Sigmoid colon (tissue), 7 donors: ENCODE measurements around the gene GALR3. TPM values are rescaled to one million over a fixed set of nuclear protein-coding genes. Genes with fewer than 3 reads are reported as not detected.

ENCODE experiments used
- DNase-seq: peaks from one replicate; pipeline ENCODE4 v3.0.0-alpha.2; 2019
- H3K27ac ChIP-seq, 4 donors: fragments of 200-600 bp; sonication (generic); one replicate each; pipeline ENCODE4 v1.5.1; 2016 to 2019; ENCODE audit warnings: mild to moderate bottlenecking in 1 of 4
- H3K27me3 ChIP-seq, 3 donors: fragments of 200-600 bp; sonication (generic); one replicate each; pipeline ENCODE4 v1.5.1; 2019; ENCODE audit warnings: mild to moderate bottlenecking in 1 of 3
- H3K36me3 ChIP-seq, 4 donors: fragments of 200-600 bp; sonication (generic); one replicate each; pipeline ENCODE4 v1.5.1; 2016 to 2019
- H3K4me1 ChIP-seq, 4 donors: fragments of 200-600 bp; sonication (generic); one replicate each; pipeline ENCODE4 v1.5.1; 2017 to 2019
- H3K4me3 ChIP-seq, 4 donors: fragments of 200-600 bp; sonication (generic); one replicate each; pipeline ENCODE4 v1.5.1; 2017 to 2019; ENCODE audit warnings: mild to moderate bottlenecking in 2 of 4, moderate library complexity in 1 of 4
- H3K9me3 ChIP-seq, 4 donors: fragments of 200-600 bp in 3 of 4; sonication (generic) in 3 of 4; one replicate each; pipeline versions ENCODE4 v1.5.1 to v1.6.1; 2013 to 2019
- EP300 ChIP-seq, 4 donors: sonication (generic); formaldehyde crosslinking; IDR thresholded peaks; one replicate each; pipeline ENCODE4 v1.6.1; 2017; ENCODE audit warnings: antibody characterized with exemption in 4 of 4
- POLR2A ChIP-seq, 2 donors: fragments of 450-650 bp; IDR thresholded peaks; one replicate each; pipeline ENCODE4 v1.6.1; 2016; ENCODE audit warnings: antibody characterized with exemption in 2 of 2, mild to moderate bottlenecking in 2 of 2, moderate library complexity in 2 of 2
- POLR2AphosphoS5 ChIP-seq, 4 donors: sonication (generic); formaldehyde crosslinking; IDR thresholded peaks; one replicate each; pipeline ENCODE4 v1.6.1; 2017; ENCODE audit warnings: antibody characterized with exemption in 4 of 4
- WGBS, 2 donors: extraction: QIAGEN DNeasy Blood & Tissue Kit; methylation state at CpG; one replicate each; pipeline ENCODE4 v1.1.7; 2013; 5-methylcytosine and 5-hydroxymethylcytosine counted together
- intact Hi-C: fragments of 100-400 bp; cut with DNase I; formaldehyde crosslinking; loops from one replicate; pipeline ENCODE4 v1.15.1; 2023
- polyA plus RNA-seq, 3 donors: library from polyadenylated mRNA; stranded (reverse); fragments of 200-250 nt; gene quantifications; one replicate each; pipeline ENCODE4 v1.2.3, GENCODE V29; 2013
- total RNA-seq, 4 donors: library from RNA; depleted of rRNA; stranded (reverse); fragments of >200 nt; gene quantifications; one replicate each; pipeline ENCODE4 v1.1.0, GENCODE V29; 2016
- TF ChIP-seq, protein P1 (sequence below), 4 experiments: fragments of 450-650 bp in 3 of 4; fragments of 200-600 bp in 1 of 4; IDR thresholded peaks; one replicate each; pipeline ENCODE4 v1.5.1; 2016 to 2019; ENCODE audit warnings: antibody characterized with exemption in 4 of 4, mild to moderate bottlenecking in 3 of 4, moderate library complexity in 2 of 4
- donor health status: healthy with polysubstance abuse.
- donor health status: Bipolar disorder and iron deficiency.
- donor health status: healthy.

Gene GALR3, protein sequence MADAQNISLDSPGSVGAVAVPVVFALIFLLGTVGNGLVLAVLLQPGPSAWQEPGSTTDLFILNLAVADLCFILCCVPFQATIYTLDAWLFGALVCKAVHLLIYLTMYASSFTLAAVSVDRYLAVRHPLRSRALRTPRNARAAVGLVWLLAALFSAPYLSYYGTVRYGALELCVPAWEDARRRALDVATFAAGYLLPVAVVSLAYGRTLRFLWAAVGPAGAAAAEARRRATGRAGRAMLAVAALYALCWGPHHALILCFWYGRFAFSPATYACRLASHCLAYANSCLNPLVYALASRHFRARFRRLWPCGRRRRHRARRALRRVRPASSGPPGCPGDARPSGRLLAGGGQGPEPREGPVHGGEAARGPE
- total RNA-seq (not detected), polyA plus RNA-seq (not detected)

DNA sequence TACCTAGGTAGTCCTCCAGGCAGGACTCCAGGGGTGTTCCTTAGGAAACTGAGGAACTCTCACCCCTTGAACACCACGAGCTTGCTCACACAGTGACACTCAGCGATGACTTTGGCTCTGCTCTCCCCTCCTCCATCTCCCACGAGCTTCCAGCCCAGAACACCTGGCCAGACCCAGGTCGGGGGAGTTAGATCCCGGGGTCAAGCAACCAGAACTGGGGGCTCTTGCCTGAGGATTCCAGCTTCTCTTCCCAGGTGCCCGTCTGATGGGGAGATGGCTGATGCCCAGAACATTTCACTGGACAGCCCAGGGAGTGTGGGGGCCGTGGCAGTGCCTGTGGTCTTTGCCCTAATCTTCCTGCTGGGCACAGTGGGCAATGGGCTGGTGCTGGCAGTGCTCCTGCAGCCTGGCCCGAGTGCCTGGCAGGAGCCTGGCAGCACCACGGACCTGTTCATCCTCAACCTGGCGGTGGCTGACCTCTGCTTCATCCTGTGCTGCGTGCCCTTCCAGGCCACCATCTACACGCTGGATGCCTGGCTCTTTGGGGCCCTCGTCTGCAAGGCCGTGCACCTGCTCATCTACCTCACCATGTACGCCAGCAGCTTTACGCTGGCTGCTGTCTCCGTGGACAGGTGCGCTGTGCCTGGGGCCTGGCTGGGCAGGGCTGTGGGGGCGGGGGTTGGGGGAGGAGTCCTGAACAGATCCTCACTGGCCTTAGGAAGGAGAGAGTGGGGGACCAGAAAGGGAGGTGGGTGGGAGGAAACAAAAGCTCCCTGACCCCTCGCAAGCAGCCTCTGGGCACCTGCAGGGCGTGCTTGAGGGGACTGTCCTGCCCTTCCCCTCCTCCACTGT is at the start of gene GALR3:
Gene GALR3 (plus strand): TSS at position 249 of the 852 bp plus-strand sequence. CDS start 25 bp downstream, at position 274.
- H3K27me3 ChIP-seq = peaks cover 0 to 52% (median 27%) of the 10 kb centered on the region in 3 donors
- 41 to 77% methylated on average over 21 of the region's 21 CpGs for WGBS, 2 donors

DNA sequence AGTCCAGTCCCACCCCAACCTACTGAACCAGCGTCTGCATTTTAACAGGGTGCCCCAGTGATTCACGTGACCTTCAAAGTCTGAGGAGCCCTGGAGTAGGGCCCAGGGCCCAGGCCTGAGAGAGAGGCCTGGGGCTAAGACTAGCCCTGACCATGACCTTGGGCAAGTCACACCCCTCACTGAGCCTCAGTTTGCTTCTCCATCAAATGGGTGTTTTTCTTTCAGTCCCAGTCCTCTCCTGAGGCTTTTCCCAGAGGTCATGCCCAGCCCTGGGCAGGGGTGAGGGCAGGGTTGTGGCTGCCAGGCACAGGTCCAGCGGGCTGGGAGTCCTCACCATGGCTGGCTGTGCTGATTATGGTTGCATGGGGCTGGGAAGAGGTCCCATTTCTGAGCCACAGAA is 48.5 kb upstream of the GALR3 start:
- H3K9me3 ChIP-seq = no peaks in the 10 kb centered on the region

More for the DNA sequence above, at the start of gene GALR3:
- intact Hi-C loops = no loop called here
- no peak for DNase-seq
- H3K4me3 ChIP-seq = no peak within 1 kb of the TSS
- peaks cover 0 to 34% (median 27%) of the 10 kb centered on the region in 4 donors for H3K4me1 ChIP-seq
- no peaks in the 10 kb centered on the region for H3K9me3 ChIP-seq
- H3K36me3 ChIP-seq = no peaks in the 10 kb centered on the region
- TF ChIP-seq POLR2AphosphoS5 (IDR thresholded peaks at IDR 0.05) (no peak), POLR2A (IDR thresholded peaks at IDR 0.05) (no peak), EP300 (IDR thresholded peaks at IDR 0.05) (no peak)
- TF ChIP-seq, protein P1, sequence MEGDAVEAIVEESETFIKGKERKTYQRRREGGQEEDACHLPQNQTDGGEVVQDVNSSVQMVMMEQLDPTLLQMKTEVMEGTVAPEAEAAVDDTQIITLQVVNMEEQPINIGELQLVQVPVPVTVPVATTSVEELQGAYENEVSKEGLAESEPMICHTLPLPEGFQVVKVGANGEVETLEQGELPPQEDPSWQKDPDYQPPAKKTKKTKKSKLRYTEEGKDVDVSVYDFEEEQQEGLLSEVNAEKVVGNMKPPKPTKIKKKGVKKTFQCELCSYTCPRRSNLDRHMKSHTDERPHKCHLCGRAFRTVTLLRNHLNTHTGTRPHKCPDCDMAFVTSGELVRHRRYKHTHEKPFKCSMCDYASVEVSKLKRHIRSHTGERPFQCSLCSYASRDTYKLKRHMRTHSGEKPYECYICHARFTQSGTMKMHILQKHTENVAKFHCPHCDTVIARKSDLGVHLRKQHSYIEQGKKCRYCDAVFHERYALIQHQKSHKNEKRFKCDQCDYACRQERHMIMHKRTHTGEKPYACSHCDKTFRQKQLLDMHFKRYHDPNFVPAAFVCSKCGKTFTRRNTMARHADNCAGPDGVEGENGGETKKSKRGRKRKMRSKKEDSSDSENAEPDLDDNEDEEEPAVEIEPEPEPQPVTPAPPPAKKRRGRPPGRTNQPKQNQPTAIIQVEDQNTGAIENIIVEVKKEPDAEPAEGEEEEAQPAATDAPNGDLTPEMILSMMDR (IDR thresholded peaks at IDR 0.05) = no peak
- H3K27ac ChIP-seq = no peak within 1 kb of the TSS

DNA sequence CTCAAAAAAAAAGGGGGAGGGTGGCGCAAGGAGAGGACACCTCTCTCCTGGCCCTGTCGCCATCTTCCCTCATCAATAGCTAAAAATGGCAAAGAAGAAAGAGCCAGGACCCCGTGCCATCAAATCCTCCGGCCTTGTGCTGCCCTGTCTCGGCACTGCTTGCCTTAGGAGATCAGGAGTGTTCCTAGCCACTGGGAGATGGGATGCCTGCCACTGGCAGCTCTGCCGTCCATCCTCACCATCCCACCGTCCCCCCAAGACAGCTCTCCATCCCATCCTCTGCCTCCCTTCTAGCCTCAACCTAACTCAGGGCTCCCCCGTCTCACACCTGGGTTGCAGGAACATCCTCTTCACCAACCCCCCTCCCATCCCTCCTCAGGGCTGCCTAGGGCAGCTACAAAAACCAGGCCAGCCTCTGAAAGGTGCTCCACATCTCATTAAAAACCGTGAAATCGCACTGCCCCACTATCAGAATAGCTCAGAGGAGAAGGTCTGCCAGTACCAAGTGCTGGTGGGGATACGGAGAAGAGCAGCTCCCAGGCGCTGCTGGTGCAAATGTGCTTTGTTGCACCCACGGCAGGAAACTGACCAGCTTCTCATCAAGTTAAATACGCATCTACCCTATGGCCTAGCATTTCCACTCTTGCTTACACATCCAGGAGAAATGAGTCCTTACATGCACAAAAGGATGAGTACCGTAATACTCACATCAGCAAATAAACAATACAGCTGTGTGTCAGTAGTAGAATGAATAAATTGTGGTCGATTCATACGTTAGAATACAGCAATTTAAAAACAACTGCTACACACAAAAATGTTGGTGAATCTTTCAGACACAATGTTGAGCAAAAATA is 47.2 kb upstream of the GALR3 start:
- peak in 1 of 4 donors; percentile 13 for TF ChIP-seq POLR2AphosphoS5 (IDR thresholded peaks at IDR 0.05)
- TF ChIP-seq, protein P1 (IDR thresholded peaks at IDR 0.05) = no peak
- Histone ChIP-seq H3K27me3 (no peaks in the 10 kb centered on the region), H3K4me3 (no peak overlapping the region), H3K36me3 (peaks cover 13 to 35% (median 22%) of the 10 kb centered on the region in 4 donors), H3K27ac (peak overlapping the region; percentile 31 to 56 (median 40)), H3K9me3 (no peaks in the 10 kb centered on the region), H3K4me1 (peaks cover 0 to 13% (median 12%) of the 10 kb centered on the region in 4 donors)
- 85 to 86% methylated on average over 17 of the region's 17 CpGs for WGBS, 2 donors
- DNase-seq = no peak
- intact Hi-C loops = no loop called here

More for the DNA sequence above, 48.5 kb upstream of the GALR3 start:
- Histone ChIP-seq H3K36me3 (peaks cover 13 to 46% (median 24%) of the 10 kb centered on the region in 4 donors), H3K27me3 (no peaks in the 10 kb centered on the region), H3K4me1 (peaks cover 0 to 13% (median 12%) of the 10 kb centered on the region in 4 donors), H3K4me3 (no peak overlapping the region), H3K27ac (no peak overlapping the region)
- intact Hi-C loops = no loop called here
- DNase-seq = no peak
- no peak for TF ChIP-seq EP300 (IDR thresholded peaks at IDR 0.05)
- no peak for TF ChIP-seq POLR2A (IDR thresholded peaks at IDR 0.05)
- TF ChIP-seq POLR2AphosphoS5 (IDR thresholded peaks at IDR 0.05) = no peak
- TF ChIP-seq, protein P1 (IDR thresholded peaks at IDR 0.05) = no peak
- WGBS, 2 donors = 90 to 92% methylated on average over 3 of the region's 3 CpGs

DNA sequence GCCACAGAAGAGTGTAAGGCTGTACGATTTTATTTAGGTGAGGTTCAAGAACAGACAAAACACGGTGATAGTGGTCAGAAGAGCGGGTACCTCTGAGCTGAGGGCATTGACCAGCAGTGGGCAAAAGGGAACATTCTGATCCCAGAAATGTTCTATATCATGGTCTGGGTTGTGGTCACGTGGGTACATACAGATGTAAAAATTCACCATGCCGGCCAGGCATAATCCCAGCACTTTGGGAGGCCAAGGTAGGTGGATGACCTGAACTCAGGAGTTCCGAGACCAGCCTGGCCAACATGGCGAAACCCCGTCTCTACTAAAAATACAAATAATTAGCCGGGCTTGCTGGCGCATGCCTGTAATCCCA is 46.6 kb upstream of the GALR3 start:
- Histone ChIP-seq H3K27ac (peak overlapping the region; percentile 31 to 56 (median 40)), H3K9me3 (no peaks in the 10 kb centered on the region), H3K36me3 (peaks cover 11 to 28% (median 18%) of the 10 kb centered on the region in 4 donors), H3K4me3 (no peak overlapping the region), H3K4me1 (peaks cover 0 to 13% (median 12%) of the 10 kb centered on the region in 4 donors), H3K27me3 (no peaks in the 10 kb centered on the region)
- intact Hi-C loops = no loop called here
- no peak for DNase-seq
- 63 to 87% methylated on average over 10 of the region's 10 CpGs for WGBS, 2 donors
- TF ChIP-seq POLR2A (IDR thresholded peaks at IDR 0.05) = no peak
- TF ChIP-seq, protein P1 (IDR thresholded peaks at IDR 0.05) = no peak
- no peak for TF ChIP-seq POLR2AphosphoS5 (IDR thresholded peaks at IDR 0.05)
- no peak for TF ChIP-seq EP300 (IDR thresholded peaks at IDR 0.05)
